ENCODE results near the gene SNX7. TPM values are rescaled to one million over a fixed set of nuclear protein-coding genes. Genes with fewer than 3 reads are reported as not detected.

The SNX7 gene
- total RNA-seq, 1 donor from 2014 or later: 17.5 TPM

- Mint-ChIP-seq H3K27ac (ENCODE audit: unreplicated experiment) (no peak overlapping the region), H3K4me3 (no peak overlapping the region), H3K9me3 (peaks cover 2% of the 10 kb centered on the region), H3K27me3 (ENCODE audit: low read depth) (no peaks in the 10 kb centered on the region), H3K36me3 (ENCODE audit: low read depth) (no peaks in the 10 kb centered on the region), H3K4me1 (no peaks in the 10 kb centered on the region)
- no peak for DNase-seq (ENCODE audit: low read depth, low spot score)
- TF ChIP-seq, protein P1, sequence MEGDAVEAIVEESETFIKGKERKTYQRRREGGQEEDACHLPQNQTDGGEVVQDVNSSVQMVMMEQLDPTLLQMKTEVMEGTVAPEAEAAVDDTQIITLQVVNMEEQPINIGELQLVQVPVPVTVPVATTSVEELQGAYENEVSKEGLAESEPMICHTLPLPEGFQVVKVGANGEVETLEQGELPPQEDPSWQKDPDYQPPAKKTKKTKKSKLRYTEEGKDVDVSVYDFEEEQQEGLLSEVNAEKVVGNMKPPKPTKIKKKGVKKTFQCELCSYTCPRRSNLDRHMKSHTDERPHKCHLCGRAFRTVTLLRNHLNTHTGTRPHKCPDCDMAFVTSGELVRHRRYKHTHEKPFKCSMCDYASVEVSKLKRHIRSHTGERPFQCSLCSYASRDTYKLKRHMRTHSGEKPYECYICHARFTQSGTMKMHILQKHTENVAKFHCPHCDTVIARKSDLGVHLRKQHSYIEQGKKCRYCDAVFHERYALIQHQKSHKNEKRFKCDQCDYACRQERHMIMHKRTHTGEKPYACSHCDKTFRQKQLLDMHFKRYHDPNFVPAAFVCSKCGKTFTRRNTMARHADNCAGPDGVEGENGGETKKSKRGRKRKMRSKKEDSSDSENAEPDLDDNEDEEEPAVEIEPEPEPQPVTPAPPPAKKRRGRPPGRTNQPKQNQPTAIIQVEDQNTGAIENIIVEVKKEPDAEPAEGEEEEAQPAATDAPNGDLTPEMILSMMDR (conservative IDR thresholded peaks at IDR 0.05): no peak
Observed at GRCh38 chr1:98669355-98670296, 8.1 kb downstream of the SNX7 start.

DNA sequence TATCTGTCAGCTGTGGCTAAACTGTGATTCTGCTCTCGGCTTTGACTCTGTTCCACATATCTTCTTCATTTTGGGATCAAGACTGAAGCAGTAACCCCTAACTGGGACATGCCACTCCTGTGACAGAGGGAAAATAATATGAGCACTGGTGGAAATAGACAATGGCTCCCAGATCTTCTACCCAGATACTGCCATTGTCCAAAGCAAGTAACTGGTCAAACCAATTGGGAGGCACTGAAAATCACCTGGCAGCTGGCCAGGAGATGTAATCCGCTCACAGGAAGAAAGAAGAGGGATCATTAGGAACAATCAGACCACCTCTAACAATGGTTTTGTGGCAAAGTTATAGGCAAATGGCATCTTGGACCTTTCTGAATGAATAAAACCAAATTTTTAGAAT lies 10.7 kb downstream of the SNX7 start:
- Mint-ChIP-seq H3K27me3 (ENCODE audit: low read depth) (no peaks in the 10 kb centered on the region), H3K36me3 (ENCODE audit: low read depth) (no peaks in the 10 kb centered on the region)
- DNase-seq (ENCODE audit: low read depth, low spot score): no peak

DNA sequence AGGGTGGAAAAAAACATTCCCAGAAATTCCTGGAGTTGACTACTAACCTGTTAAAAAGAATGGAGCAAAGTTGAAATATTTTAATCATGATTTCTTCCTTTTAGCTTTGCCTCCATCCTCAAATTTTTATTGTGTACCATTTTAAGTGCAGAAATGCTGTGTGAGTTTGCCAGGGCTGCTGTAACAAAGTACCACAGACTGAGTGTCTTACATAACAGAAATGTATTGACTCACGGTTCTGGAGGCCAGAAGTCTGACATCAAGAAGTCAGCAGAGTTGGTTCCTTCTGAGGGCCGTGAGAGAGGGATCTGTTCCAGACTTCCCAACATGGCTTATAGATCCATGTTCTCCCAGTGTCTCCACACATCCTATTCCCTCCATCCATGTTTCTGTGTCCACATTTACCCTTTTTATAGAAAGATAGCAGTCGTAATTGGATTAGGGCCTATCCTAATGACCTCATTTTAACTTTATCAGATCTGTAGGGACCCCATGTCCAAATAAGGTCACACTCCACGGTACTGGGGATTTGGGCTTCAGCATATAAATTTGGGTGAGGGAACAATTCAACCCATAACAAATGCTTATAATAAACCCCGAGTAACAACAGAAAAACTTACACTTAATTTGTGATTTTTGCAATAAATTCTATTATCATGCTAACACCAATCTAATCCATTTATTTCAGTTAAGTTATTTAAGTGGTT lies 12.7 kb downstream of the SNX7 start:
- no peak for DNase-seq (ENCODE audit: low read depth, low spot score)
- no peak overlapping the region for H3K4me3 Mint-ChIP-seq
- peaks cover 6% of the 10 kb centered on the region for H3K9me3 Mint-ChIP-seq
- no peaks in the 10 kb centered on the region for H3K27me3 Mint-ChIP-seq (ENCODE audit: low read depth)
- peaks cover 6% of the 10 kb centered on the region for H3K36me3 Mint-ChIP-seq (ENCODE audit: low read depth)
- no peak overlapping the region for H3K27ac Mint-ChIP-seq (ENCODE audit: unreplicated experiment)
- TF ChIP-seq, protein P1 (conservative IDR thresholded peaks at IDR 0.05): no peak
- H3K4me1 Mint-ChIP-seq: no peaks in the 10 kb centered on the region

More for the DNA sequence above, 10.7 kb downstream of the SNX7 start:
- peaks cover 2% of the 10 kb centered on the region for H3K9me3 Mint-ChIP-seq
- no peak overlapping the region for H3K4me3 Mint-ChIP-seq
- TF ChIP-seq, protein P1 (conservative IDR thresholded peaks at IDR 0.05): no peak
- H3K4me1 Mint-ChIP-seq: no peaks in the 10 kb centered on the region
- H3K27ac Mint-ChIP-seq (ENCODE audit: unreplicated experiment): no peak overlapping the region

GRCh38 chr1:98675282-98675681 lies 13.8 kb downstream of the SNX7 start:
- peaks cover 9% of the 10 kb centered on the region for H3K36me3 Mint-ChIP-seq (ENCODE audit: low read depth)

DNA sequence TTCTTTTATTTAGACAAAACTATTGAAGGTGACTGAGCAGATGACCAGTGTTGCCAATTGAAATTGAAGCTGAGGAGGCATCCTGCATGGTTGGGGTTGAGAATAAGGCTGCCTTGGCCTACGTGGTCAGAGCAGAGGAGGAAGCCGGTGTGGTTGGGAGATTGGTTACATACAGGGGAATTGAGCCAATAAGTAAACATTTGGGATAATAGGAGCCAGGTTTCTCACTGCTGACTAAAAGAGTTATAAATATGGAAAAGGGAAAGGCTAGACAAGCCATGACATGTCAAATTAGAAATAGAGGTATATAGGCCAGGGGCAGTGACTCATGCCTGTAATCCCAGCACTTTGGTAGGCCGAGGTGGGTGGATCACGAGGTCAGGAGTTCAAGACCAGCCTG lies 15.8 kb downstream of the SNX7 start:
- Mint-ChIP-seq H3K27ac (ENCODE audit: unreplicated experiment) (no peak overlapping the region), H3K27me3 (ENCODE audit: low read depth) (no peaks in the 10 kb centered on the region), H3K9me3 (peaks cover 12% of the 10 kb centered on the region), H3K4me1 (no peaks in the 10 kb centered on the region), H3K36me3 (ENCODE audit: low read depth) (peaks cover 16% of the 10 kb centered on the region), H3K4me3 (no peak overlapping the region)
- TF ChIP-seq, protein P1 (conservative IDR thresholded peaks at IDR 0.05): no peak
- DNase-seq (ENCODE audit: low read depth, low spot score): no peak

More at GRCh38 chr1:98675282-98675681, 13.8 kb downstream of the SNX7 start:
- Mint-ChIP-seq H3K4me3 (no peak overlapping the region), H3K4me1 (no peaks in the 10 kb centered on the region), H3K9me3 (peaks cover 8% of the 10 kb centered on the region), H3K27ac (ENCODE audit: unreplicated experiment) (no peak overlapping the region), H3K27me3 (ENCODE audit: low read depth) (no peaks in the 10 kb centered on the region)
- no peak for DNase-seq (ENCODE audit: low read depth, low spot score)
- TF ChIP-seq, protein P1 (conservative IDR thresholded peaks at IDR 0.05): no peak
